Fibroblast of skin of back (primary cell): ENCODE results near the gene NRIP2. TPM values are rescaled to one million over a fixed set of nuclear protein-coding genes. Genes with fewer than 3 reads are reported as not detected.
"Not testable (repeated sequence)": the region's sequence is repeated elsewhere in the genome, so short reads cannot be mapped to it uniquely, and the experiment has no call there.

ENCODE experiments used
- DNase-seq: peaks from one replicate; pipeline ENCODE4 v3.0.0-alpha.2; 2013
- polyA plus RNA-seq, 2 experiments: library from polyadenylated mRNA; unstranded; fragments of 120-200 nt; gene quantifications; one replicate each; pipeline ENCODE4 v1.2.1, GENCODE V29; 2013; ENCODE audit not compliant: insufficient read length in 2 of 2

The NRIP2 gene
- 0.53 TPM for polyA plus RNA-seq (2013, experiment 1 of 2; ENCODE audit: insufficient read length)
- 0.43 TPM for polyA plus RNA-seq (2013, experiment 2 of 2; ENCODE audit: insufficient read length)

GRCh38 chr12:2834581-2835491 is at the start of gene NRIP2:
Gene NRIP2 (minus strand): TSS chr12:2835035. CDS start chr12:2834983, 52 bp downstream.
- DNase-seq: peak; percentile 35

- no peak for DNase-seq
Observed at GRCh38 chr12:2879853-2880252, 45.0 kb upstream of the NRIP2 start.

GRCh38 chr12:2877953-2878732 is 43.3 kb upstream of the NRIP2 start:
- no peak for DNase-seq

DNA sequence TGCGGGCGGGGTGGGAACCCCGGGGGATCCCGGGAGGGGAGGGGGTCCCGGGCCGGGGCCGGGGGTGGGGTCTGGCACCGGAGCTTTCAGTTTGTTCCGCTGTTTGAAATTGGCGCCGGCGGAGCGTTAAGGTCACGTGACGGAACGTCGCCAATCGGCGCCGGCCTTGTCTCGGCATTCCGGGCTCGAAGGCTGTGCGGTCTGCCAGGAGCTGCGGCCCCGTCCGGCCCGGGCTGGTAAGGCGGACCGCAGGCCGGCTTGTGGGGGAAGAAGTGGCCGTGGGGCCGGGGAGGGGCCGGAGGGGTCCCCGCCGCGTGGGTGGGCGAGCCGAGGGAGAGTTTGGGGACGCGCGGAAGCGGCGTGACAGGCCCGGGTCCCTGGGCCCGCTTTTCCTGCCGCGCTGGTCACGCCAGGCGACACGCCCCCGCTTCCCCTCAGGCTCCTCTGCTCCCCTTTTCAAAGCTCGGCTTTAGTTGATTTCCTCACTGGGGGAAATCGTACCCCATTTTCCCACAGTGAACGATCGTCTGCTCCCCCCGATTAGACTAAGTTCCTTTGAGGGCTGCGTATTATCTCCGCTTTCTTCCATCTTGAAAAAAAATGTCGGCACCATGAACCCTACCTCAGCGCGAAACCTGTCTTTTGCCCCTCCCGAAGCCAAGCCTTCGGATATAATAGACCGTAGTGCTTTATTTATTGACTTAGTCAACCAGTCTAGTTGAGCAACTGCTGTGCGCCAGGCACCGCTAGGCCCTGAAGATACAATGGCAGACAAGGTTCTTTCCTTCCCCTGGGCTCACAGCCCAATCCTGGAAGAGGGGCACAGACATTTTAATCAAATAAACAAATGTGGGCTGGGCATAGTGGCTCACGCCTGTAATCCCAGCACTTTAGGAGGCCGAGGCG is 42.5 kb upstream of the NRIP2 start, which contains the start of the genes FOXM1 and RHNO1:
FOXM1 (minus strand) TSS at position 128 of the 906 bp plus-strand sequence. CDS start 2,696 bp downstream, outside the sequence.
RHNO1 (plus strand) TSS at position 177 of the 906 bp plus-strand sequence. CDS start 8,144 bp downstream, outside the sequence.
- DNase-seq: peak; percentile 86

DNA sequence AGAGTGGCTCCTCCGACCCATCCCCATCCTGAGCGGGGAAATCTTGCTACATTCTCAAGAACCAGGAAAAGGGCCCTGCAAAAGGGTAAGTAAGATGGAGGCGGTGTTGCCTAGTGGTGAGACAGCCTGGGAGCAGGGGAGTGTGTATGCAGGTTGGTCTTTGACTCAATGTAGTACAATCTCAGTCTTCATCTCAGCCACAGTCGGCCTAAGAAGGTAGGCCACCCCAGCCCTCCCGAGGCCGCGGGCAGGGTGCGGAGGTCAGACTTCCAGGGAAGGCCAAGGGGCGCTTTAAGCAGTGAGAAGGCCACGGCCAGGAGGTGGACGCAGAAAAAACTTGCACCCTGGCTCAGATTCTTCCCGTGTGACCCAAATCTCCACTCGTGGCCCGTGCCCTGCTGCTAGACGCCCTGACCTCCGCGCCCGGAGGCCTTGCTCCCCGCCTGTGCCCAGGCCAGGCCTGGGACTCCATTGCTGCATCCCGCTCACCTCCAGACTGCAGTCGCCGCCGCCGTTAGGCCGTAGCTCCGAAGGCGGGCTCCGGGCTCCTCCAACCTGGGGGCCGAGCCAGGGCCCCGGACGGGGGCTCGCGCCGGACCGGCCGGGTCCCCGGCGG is 41.7 kb upstream of the NRIP2 start:
- peak; percentile 30 for DNase-seq

DNA sequence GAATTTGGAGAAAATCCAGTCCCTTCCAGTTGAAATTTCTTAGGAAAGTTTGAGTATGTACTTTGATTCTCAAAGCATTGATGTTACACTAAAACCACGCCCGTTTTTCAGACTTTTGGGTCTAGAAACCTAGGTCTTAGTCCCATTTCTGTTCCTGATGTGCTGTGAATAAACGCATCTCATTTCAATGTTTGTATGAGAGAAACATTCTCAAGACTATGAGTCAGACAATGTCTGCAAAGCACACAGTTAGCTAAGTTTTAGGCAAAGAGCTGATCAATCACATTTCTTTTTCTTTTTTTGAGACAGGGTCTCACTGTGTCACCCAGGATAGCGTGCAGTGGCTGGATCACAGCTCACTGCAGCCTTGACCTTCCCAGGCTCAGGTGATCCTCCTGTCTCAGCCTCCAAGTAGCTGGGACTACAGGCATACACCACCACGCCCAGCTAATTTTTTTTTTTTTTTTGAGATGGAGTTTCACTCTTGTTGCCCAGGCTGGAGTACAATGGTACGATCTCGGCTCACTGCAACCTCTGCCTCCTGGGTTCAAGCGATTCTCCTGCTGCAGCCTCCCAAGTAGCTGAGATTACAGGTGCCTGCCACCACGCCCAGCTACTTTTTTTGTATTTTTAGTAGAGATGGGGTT is 34.3 kb upstream of the NRIP2 start:
- DNase-seq: peak; percentile 31

DNA sequence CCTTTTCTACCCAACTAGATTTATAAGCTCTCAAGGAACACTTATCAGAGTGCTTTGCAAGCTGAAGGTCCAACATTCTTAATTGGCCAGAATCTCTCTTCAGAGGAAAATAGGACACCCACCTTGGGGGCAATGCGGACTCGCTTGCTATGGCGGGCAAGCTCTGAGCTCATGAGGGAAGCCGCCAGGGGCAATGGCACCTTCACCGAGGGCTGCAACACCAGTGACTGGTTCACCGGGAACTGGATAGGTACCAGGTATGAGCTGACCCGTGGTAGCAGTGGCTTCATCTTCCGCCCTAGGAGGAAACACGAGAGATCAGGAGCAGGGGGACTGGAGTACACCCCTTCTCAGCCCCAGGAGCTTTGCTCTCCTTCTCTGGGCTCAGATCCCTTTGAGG is 29.4 kb upstream of the NRIP2 start:
- no peak for DNase-seq

DNA sequence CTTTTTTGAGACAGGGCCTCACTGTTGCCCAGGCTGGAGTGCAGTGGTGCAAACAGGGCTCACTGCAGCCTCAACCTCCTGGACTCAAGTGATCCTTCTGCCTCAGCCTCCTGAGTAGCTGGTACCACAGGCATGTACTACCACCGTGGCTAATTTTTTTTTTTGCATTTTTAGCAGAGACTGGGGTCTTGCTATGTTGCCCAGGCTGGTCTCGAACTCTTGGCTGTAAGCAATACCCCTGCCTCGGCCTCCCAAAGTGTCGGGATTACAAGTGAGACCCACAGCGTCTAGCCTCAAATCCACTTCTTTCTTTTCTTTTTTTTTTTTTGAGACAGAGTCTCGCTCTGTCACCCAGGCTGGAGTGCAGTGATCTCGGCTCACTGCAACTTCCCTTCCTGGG is 28.6 kb upstream of the NRIP2 start:
- DNase-seq: not testable (repeated sequence)

DNA sequence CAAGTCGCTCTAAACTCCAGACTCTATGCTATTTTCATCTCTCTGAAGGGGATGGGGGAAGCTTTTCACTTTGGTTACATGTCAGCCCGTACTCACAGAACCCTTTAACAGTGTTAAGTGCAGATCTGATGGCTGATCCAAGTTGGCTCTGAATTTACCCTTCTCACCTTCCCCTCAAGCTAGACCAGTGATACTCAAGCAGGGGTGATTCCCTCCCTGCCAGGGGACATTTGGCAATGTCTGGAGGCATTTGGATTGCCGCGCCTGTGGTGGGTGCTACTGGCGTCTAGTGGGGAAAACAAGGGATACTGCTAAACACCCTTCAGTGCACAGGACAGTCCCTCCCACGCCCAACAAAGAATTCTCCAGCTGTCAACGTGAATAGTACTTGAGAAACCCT is 28.0 kb upstream of the NRIP2 start:
- no peak for DNase-seq

DNA sequence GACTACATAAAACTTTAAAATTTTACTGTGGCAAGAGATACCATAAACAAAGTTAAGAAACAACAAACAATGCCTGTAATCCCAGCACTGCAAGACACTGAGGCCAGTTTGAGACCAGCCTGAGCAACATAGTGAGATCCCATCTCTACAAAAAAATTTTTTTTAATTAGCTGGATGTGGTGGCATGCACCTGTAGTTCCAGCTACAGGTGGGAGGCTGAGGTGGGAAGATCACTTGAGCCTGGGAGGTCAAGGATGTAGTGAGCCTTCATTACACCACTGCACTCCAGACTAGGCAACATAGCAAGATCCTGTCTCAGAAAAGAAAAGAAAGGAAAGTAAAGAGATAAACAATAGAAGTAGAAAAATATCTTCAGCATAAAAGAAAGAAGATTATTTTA is 25.3 kb upstream of the NRIP2 start:
- DNase-seq: no peak

DNA sequence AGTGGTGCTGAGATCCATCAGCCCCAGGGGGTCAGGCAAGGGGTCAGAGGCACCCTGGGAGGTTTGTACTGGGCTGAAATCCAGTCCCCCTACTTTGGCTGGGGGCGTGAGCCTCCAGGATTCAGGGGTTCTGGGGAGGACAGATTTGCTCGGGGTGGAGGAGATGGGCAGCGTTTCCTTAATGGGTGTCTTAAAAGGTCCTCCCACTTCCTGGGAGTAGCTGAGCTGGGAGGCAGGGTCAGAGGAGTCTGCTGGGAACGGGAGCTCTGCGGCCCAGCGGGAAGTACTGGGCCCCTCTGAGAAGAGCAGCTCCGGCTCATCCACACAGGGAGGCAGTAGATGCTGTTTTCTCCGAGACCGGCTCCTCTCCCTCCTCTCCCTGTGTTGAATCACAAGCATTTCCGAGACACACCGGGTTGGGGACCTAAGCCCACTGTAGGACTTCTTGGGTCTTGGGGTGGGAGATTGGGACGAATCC is 24.1 kb upstream of the NRIP2 start:
- DNase-seq: no peak

- DNase-seq: no peak
Observed at GRCh38 chr12:2858334-2858733, 23.5 kb upstream of the NRIP2 start.

DNA sequence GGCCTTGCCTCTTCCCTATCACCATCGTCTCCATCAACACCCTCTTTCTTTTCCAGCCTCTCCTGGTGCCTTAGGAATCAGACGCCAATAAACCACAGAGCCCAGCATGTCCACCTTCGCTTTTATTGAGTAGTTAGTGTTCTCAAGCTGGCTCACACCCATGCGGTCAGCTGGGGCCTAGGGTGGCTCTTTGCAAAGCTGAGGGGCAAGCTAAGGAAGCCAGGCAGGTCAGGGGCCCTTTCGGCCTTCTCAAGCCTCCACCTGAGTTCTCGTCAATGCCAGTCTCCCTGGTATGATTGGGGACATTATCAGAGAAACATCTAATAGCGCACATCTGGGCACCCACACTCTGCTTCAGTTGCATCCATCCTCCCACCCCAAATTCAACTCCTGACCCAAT is 22.7 kb upstream of the NRIP2 start:
- DNase-seq: no peak

- no peak for DNase-seq
Observed at GRCh38 chr12:2857021-2857431, 22.2 kb upstream of the NRIP2 start, which contains the start of gene TEX52. Gene TEX52 (minus strand): TSS chr12:2857039. CDS start chr12:2857026, 13 bp downstream.

GRCh38 chr12:2856051-2856450 is 21.2 kb upstream of the NRIP2 start:
- DNase-seq: no peak

DNA sequence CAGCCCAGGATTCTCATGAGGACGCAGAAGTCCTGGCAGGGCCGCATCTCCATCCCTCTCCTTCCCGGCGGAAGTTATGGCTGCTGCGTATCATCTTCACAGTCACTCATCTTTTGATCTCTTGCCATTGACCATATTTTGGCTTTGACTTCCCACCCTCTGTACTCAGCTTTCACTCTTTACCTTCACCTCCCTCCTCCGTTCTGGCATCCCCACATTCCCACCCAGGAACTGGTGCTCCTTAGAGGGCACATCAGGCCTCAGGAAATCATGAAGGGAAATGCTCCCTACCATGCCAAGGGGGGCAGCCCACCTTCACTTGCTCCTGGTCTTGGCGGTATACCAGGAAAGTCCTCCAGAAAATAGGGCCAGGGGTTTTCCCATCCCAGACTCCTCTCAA is 20.7 kb upstream of the NRIP2 start:
- no peak for DNase-seq

DNA sequence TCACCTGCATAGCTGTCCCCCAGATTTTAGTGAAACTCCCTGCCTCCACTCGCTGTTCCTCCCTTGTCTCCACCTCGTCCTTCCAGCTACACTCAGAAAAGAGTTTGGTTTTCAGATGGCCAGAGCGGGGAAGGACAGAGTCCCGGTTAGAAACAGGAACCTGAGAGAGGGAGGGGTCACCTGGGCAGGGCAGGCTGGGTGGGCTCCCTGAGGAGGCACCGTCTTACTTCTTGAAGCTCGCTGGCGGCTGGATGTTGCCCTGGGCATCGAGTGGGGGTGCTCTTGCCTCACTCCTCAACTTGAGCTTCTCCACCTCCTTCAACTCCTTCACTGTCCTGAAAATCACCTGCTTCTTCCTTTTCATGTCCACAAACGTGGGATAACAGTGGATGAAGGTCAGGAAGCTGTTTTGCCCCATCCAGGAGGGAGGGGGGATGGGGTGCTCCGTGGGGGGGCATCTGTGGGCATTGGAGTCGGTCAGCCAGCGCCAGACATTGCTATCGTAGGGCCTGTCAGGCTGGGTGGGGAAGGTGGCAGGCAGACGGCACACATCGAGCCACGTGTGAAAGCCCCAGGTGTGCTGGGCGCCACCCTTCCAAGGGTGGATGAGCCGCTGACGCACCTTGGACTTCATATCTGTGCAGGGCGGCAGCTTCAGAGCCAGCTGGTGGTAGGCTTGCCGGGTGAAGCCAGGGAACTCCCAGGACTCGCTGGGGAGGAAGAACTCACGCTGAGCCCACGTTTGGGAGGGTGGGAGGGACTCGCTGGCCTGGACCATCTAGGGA is 20.0 kb upstream of the NRIP2 start:
- DNase-seq: no peak

GRCh38 chr12:2853626-2854025 is 18.8 kb upstream of the NRIP2 start:
- peak; percentile 80 for DNase-seq

- DNase-seq: peak; percentile 58
Observed at GRCh38 chr12:2851931-2852330, 17.1 kb upstream of the NRIP2 start.

DNA sequence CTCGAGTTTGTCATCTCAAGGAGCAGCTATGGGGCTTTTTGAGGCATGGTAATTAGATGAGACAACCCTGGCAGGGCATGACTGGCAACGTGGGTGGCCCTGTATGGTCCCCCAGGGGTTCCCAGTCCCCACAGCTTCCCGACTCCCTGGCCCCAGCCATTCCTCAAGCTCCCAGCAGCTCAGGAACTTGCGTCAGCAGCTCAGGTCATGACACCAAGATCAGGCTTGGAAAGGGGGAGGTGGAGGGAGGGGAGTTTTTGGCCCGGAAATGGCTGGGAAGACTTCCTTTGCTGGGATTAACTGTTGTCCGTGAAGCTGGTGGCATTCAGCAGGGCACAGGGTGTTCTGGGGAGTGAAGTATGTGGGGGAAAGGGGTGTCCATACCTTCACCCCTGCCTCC is 10.4 kb upstream of the NRIP2 start:
- peak; percentile 82 for DNase-seq
